CD4-positive, alpha-beta T cell (primary cell): ENCODE measurements around the gene CBX4. TPM values are rescaled to one million over a fixed set of nuclear protein-coding genes. Genes with fewer than 3 reads are reported as not detected.

Source experiments
- ATAC-seq: fragments of 200-7000 bp; cut with Tn5 transposase; one replicate; pipeline ENCODE4 v1.10.0; 2022; ENCODE audit warnings: mild to moderate bottlenecking; ENCODE audit not compliant: poor library complexity
- CTCF ChIA-PET: fragments of 350-600 bp; sonication (Branson Sonifier 250); formaldehyde crosslinking; loops from one replicate; lab custom pipeline; 2021; ENCODE audit warnings: antibody characterized with exemption, inconsistent platforms; lab: Charles Lee
- POLR2A ChIA-PET: fragments of 350-600 bp; sonication (Branson Sonifier 250); formaldehyde crosslinking; loops from one replicate; lab custom pipeline; 2021; ENCODE audit warnings: antibody characterized with exemption, inconsistent platforms; lab: Charles Lee
- DNase-seq, 14 experiments: peaks; one replicate each; pipeline ENCODE4 v3.0.0-alpha.2; 2013 to 2020; ENCODE audit warnings: mixed read lengths in 2 of 14
- H3K27ac ChIP-seq, 2 donors: one replicate each; pipeline versions ENCODE4 v1.5.1 to v1.7.0; 2013; ENCODE audit warnings: low read length in 2 of 2, low read depth in 1 of 2, mild to moderate bottlenecking in 1 of 2
- H3K27me3 ChIP-seq, 2 experiments: 1 replicate in 1 of 2; 2 replicates in 1 of 2; pipeline versions ENCODE4 v1.6.1 to v1.7.0; 2013; ENCODE audit warnings: low read length in 2 of 2, control low read depth in 1 of 2, mild to moderate bottlenecking in 1 of 2, moderate library complexity in 1 of 2; ENCODE audit not compliant: insufficient read depth in 2 of 2, control insufficient read depth in 1 of 2
- H3K36me3 ChIP-seq: one replicate; pipeline ENCODE4 v1.6.1; 2013; ENCODE audit warnings: low read length, control low read depth; ENCODE audit not compliant: insufficient read depth
- H3K4me1 ChIP-seq: one replicate; pipeline ENCODE4 v1.6.1; 2013; ENCODE audit warnings: low read length, control low read depth; ENCODE audit not compliant: insufficient read depth
- H3K4me3 ChIP-seq: one replicate; pipeline ENCODE4 v1.5.1; 2013; ENCODE audit warnings: mild to moderate bottlenecking, low read length, moderate library complexity
- H3K9me3 ChIP-seq, 2 experiments: 1 replicate in 1 of 2; 2 replicates in 1 of 2; pipeline versions ENCODE4 v1.6.1 to v1.7.0; 2013; ENCODE audit warnings: low read length in 2 of 2, mild to moderate bottlenecking in 2 of 2, control low read depth in 1 of 2, moderate library complexity in 1 of 2; ENCODE audit not compliant: control insufficient read depth in 1 of 2, insufficient read depth in 1 of 2
- H3K27ac Mint-ChIP-seq: one replicate; pipeline ENCODE4 v1.8.0; 2020; ENCODE audit warnings: mixed read lengths
- H3K27me3 Mint-ChIP-seq: one replicate; pipeline ENCODE4 v1.8.0; 2021; ENCODE audit warnings: mixed read lengths
- H3K36me3 Mint-ChIP-seq: one replicate; pipeline ENCODE4 v1.8.0; 2021; ENCODE audit warnings: low read depth, mixed read lengths
- H3K4me1 Mint-ChIP-seq: one replicate; pipeline ENCODE4 v1.8.0; 2021; ENCODE audit warnings: low read depth, mixed read lengths
- H3K4me3 Mint-ChIP-seq: one replicate; pipeline ENCODE4 v1.8.0; 2020; ENCODE audit warnings: mild to moderate bottlenecking, mixed read lengths
- H3K9me3 Mint-ChIP-seq: one replicate; pipeline ENCODE4 v1.8.0; 2020; ENCODE audit warnings: mixed read lengths
- CTCF ChIP-seq: fragments of 200-600 bp; IDR thresholded peaks from one replicate; pipeline ENCODE4 v1.8.0; 2022; ENCODE audit warnings: antibody characterized with exemption, mild to moderate bottlenecking
- intact Hi-C, 2 experiments: fragments of 100-400 bp; cut with DNase I in 1 of 2; cut with micrococcal nuclease in 1 of 2; formaldehyde crosslinking; loops; one replicate each; pipeline versions ENCODE4 v1.15.1 to v1.9.0; 2023 to 2025; cut with DNase I, micrococcal nuclease
- total RNA-seq, 174 experiments: library from RNA in 2 of 174; stranded (reverse) in 2 of 174; gene quantifications; one replicate each; pipeline ENCODE4 v1.2.3 and lab custom pipeline; 2021 to 2026

CBX4 gene
- total RNA-seq, 2 experiments from 2014 or later, result 196 to 202 TPM

DNA sequence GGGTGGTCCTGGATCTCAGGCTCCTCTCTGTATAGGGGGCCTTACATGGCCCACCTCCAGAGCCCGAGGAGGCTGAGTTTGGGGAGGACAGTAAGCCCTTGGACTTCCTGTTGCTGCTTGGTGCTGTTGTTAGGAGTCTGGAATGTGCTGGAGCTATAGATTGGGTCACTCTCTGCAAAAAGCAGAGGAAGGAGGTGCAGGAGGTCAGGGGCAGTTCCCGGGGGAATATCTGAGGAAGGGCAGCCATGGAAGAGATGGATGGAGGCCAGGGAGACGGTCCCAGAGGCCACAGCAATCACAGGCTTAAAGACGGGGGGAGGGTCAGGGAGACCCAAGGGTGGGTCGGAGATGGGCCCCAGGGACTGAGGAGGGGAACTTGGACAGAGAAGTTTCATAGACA, 23.0 kb upstream of the CBX4 start:
- H3K4me3 Mint-ChIP-seq, result no peak overlapping the region
- H3K27me3 ChIP-seq, result peaks cover 8% of the 10 kb centered on the region in 2 experiments
- no peak overlapping the region for H3K27ac Mint-ChIP-seq

GRCh38 chr17:79861413-79862216, 22.4 kb upstream of the CBX4 start:
- POLR2A ChIA-PET, result no interaction called here
- H3K4me3 ChIP-seq, result no peak overlapping the region

More for the DNA sequence above, 23.0 kb upstream of the CBX4 start:
- no peak overlapping the region for H3K4me3 ChIP-seq
- intact Hi-C loops, result no loop called here
- POLR2A ChIA-PET, result no interaction called here
- no peak for TF ChIP-seq CTCF
- CTCF ChIA-PET, result no interaction called here
- H3K4me1 ChIP-seq, result peaks cover 8% of the 10 kb centered on the region
- H3K36me3 ChIP-seq, result no peaks in the 10 kb centered on the region
- H3K9me3 ChIP-seq, result no peaks in the 10 kb centered on the region
- Mint-ChIP-seq H3K27me3 (peaks cover 49% of the 10 kb centered on the region), H3K36me3 (no peaks in the 10 kb centered on the region), H3K4me1 (no peaks in the 10 kb centered on the region), H3K9me3 (no peaks in the 10 kb centered on the region)
- ATAC-seq (no peak), DNase-seq (no peak)
- H3K27ac ChIP-seq, result no peak overlapping the region

More at GRCh38 chr17:79861413-79862216, 22.4 kb upstream of the CBX4 start:
- no peak overlapping the region for H3K27ac ChIP-seq
- Mint-ChIP-seq H3K9me3 (no peaks in the 10 kb centered on the region), H3K4me3 (no peak overlapping the region), H3K27me3 (peaks cover 53% of the 10 kb centered on the region), H3K27ac (no peak overlapping the region), H3K4me1 (no peaks in the 10 kb centered on the region), H3K36me3 (no peaks in the 10 kb centered on the region)
- no peak for TF ChIP-seq CTCF
- DNase-seq (no peak), ATAC-seq (no peak)
- intact Hi-C loops, result no loop called here
- peaks cover 4% of the 10 kb centered on the region for H3K4me1 ChIP-seq
- no peaks in the 10 kb centered on the region for H3K9me3 ChIP-seq
- no peaks in the 10 kb centered on the region for H3K36me3 ChIP-seq
- H3K27me3 ChIP-seq, result peaks cover 8% of the 10 kb centered on the region in 2 experiments
- CTCF ChIA-PET, result no interaction called here
